ENCODE measurements around the gene MGAT4C. TPM values are rescaled to one million over a fixed set of nuclear protein-coding genes. Genes with fewer than 3 reads are reported as not detected.

The MGAT4C gene
- total and polyA plus RNA-seq, 7 donors = 0.06 to 0.16 (median 0.07) TPM; not detected in 4

DNA sequence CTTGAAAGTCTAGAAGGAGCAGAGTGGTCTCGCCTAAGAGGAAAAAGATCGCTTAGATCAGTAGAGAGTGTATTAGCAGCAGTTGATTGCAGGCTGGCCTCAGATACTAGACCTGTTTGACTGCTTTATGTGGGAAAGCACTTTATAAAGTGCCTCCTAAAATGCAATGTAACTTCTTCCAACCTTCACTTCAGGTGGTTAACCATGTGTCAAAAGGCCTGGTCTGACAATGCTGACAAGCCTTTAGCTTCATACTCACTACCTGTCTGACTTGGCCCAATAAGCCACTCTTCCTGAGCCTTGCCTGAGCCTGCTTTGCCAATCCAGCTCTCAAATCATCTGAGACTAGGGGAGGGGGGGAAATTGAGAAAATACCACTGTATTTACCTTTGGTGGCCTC is 14.6 kb downstream of the MGAT4C start:
- WGBS, 3 donors = 87 to 90% (median 88%) methylated on average over 2 of the region's 2 CpGs
- H3K4me1 ChIP-seq = no peaks in the 10 kb centered on the region
- no peak for DNase-seq
- ATAC-seq = no peak
- H3K36me3 ChIP-seq (ENCODE audit: insufficient read depth in 1 of 2, low read depth in 1 of 2) = no peaks in the 10 kb centered on the region
- no peak overlapping the region for H3K4me3 ChIP-seq
- TF ChIP-seq, protein P1, sequence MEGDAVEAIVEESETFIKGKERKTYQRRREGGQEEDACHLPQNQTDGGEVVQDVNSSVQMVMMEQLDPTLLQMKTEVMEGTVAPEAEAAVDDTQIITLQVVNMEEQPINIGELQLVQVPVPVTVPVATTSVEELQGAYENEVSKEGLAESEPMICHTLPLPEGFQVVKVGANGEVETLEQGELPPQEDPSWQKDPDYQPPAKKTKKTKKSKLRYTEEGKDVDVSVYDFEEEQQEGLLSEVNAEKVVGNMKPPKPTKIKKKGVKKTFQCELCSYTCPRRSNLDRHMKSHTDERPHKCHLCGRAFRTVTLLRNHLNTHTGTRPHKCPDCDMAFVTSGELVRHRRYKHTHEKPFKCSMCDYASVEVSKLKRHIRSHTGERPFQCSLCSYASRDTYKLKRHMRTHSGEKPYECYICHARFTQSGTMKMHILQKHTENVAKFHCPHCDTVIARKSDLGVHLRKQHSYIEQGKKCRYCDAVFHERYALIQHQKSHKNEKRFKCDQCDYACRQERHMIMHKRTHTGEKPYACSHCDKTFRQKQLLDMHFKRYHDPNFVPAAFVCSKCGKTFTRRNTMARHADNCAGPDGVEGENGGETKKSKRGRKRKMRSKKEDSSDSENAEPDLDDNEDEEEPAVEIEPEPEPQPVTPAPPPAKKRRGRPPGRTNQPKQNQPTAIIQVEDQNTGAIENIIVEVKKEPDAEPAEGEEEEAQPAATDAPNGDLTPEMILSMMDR (IDR thresholded peaks at IDR 0.05) = no peak
- intact Hi-C loops (cut with DNase I) = no loop called here
- H3K27me3 ChIP-seq (ENCODE audit: insufficient read depth in 3 of 3, low read length in 2 of 3) = no peaks in the 10 kb centered on the region
- no peak overlapping the region for H3K27ac ChIP-seq
- H3K9me3 ChIP-seq = no peaks in the 10 kb centered on the region

DNA sequence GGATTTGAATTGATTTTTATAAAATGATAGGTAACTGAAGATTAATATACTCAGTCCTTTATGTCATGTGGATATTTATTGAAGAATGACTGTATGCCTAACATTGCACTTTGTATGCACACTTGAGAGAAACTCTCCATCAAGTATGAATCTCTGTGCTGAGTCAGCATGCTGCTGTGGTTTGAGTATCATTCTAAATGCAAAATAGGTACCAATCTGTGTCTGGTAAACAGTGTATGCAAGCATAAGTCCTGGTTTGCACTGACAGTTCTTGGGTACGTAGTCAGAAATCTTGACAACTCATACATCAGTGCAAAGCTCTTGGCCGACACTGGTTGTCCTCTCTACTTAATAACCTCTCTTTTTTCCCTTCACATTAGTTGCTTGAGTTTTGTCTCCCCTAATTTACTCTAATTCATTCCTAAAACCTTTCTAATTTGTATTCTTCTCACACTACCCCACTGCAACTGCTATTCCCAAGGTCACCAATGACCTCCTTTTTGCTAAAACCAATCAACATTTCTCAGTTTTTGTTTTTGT is 21.8 kb downstream of the MGAT4C start:
- Histone ChIP-seq H3K9me3 (no peaks in the 10 kb centered on the region), H3K36me3 (ENCODE audit: insufficient read depth in 1 of 2, low read depth in 1 of 2) (no peaks in the 10 kb centered on the region), H3K27ac (no peak overlapping the region), H3K4me1 (no peaks in the 10 kb centered on the region), H3K4me3 (no peak overlapping the region), H3K27me3 (ENCODE audit: insufficient read depth in 3 of 3, low read length in 2 of 3) (no peaks in the 10 kb centered on the region)
- WGBS, 3 donors = 80 to 94% (median 89%) methylated on average over 2 of the region's 2 CpGs
- ATAC-seq (no peak), DNase-seq (no peak)
- TF ChIP-seq, protein P1 (IDR thresholded peaks at IDR 0.05) = no peak
- intact Hi-C loops (cut with DNase I) = no loop called here

DNA sequence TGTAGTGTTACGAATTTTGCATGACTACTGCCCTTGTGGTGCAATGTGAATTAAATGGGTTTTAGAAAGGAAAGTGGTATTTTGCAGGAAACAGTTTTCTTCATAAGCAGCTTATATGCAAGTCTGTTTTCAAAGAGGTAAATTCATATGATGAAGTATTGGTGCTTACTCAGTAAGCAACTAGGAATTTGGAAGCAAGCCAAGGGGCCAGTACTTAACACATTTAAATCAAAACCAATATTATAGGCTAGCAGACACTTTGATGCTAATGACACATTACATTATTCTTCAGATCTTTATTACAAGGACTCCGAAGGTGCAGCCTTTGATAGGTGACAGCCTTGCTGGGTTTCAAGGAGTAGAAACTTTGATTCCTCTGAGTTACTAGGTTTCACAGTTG is 23.1 kb downstream of the MGAT4C start:
- TF ChIP-seq, protein P1 (IDR thresholded peaks at IDR 0.05) = no peak
- WGBS, 3 donors = 72 to 77% (median 73%) methylated on average over 2 of the region's 2 CpGs
- no peak overlapping the region for H3K27ac ChIP-seq
- no peak overlapping the region for H3K4me3 ChIP-seq
- no peaks in the 10 kb centered on the region for H3K27me3 ChIP-seq (ENCODE audit: insufficient read depth in 3 of 3, low read length in 2 of 3)
- intact Hi-C loops (cut with DNase I) = no loop called here
- H3K36me3 ChIP-seq (ENCODE audit: insufficient read depth in 1 of 2, low read depth in 1 of 2) = no peaks in the 10 kb centered on the region
- no peaks in the 10 kb centered on the region for H3K4me1 ChIP-seq
- no peak for DNase-seq
- H3K9me3 ChIP-seq = no peaks in the 10 kb centered on the region
- no peak for ATAC-seq

DNA sequence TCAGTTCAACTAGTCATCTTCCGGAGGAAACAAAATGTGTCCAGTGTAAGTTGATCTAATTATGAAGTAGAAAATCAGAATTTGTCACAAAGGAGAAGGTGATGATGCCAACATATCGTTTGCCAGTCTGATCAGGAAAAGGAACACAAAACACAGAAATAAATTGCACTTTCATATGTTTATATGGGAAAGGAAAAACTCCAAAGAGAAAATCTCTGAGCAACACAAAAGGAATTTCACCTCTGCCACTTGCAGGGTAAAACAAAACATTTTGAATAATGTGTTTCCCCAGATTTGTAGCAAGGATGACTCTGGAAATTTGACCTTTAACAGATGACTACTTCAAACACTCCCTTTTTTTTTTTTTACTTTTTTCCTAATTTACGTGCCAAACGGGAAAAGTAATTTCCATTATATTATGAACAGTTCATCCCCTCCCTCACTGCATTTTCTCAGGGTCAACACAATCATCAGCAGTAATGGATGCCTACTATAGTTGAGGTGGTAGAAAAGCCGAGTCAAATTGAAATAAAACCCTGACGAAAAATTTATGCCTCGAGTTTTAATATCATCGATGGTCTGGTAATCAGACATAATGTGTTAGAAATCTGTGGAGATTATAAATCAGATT is 25.6 kb downstream of the MGAT4C start:
- Histone ChIP-seq H3K4me1 (no peaks in the 10 kb centered on the region), H3K27ac (no peak overlapping the region), H3K36me3 (ENCODE audit: insufficient read depth in 1 of 2, low read depth in 1 of 2) (no peaks in the 10 kb centered on the region), H3K9me3 (no peaks in the 10 kb centered on the region), H3K27me3 (ENCODE audit: insufficient read depth in 3 of 3, low read length in 2 of 3) (no peaks in the 10 kb centered on the region), H3K4me3 (no peak overlapping the region)
- DNase-seq (no peak), ATAC-seq (no peak)
- WGBS, 3 donors = 15 to 18% (median 15%) methylated on average over 8 of the region's 8 CpGs
- TF ChIP-seq, protein P1 (IDR thresholded peaks at IDR 0.05) = no peak
- intact Hi-C loops (cut with DNase I) = no loop called here

DNA sequence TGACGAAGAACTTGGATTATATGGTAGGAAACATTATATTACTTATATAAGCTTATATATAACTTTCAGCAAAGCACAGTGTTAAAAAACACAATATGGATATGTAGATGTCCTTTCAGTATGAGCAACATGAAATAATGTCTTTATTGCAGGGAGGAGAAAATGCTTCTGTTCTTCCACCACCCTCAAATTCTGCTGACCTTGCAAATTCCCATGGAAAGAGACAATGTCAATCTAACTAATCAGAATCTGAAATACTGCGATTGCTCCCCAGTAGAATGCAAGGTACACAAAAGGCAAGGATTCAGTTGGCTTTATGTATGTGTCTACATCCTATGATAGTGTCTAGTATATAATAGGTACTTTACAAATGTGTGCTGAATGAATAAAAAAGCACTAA is 26.4 kb downstream of the MGAT4C start:
- Histone ChIP-seq H3K4me1 (no peaks in the 10 kb centered on the region), H3K4me3 (no peak overlapping the region), H3K27me3 (ENCODE audit: insufficient read depth in 3 of 3, low read length in 2 of 3) (no peaks in the 10 kb centered on the region), H3K36me3 (ENCODE audit: insufficient read depth in 1 of 2, low read depth in 1 of 2) (no peaks in the 10 kb centered on the region), H3K27ac (no peak overlapping the region), H3K9me3 (no peaks in the 10 kb centered on the region)
- DNase-seq (no peak), ATAC-seq (no peak)
- TF ChIP-seq, protein P1 (IDR thresholded peaks at IDR 0.05) = no peak
- 95 to 96% (median 95%) methylated on average over 2 of the region's 2 CpGs for WGBS, 3 donors
- intact Hi-C loops (cut with DNase I) = no loop called here
